Adrenal gland (tissue), 12 donors: Measurements from ENCODE around the gene TOGARAM2. TPM values are rescaled to one million over a fixed set of nuclear protein-coding genes. Genes with fewer than 3 reads are reported as not detected.

Experiments used
- DNase-seq, 7 donors: peaks; one replicate each; pipeline ENCODE4 v3.0.0-alpha.2; 2019 to 2020
- H3K27ac ChIP-seq, 5 donors: fragments of 200-600 bp; sonication (generic) in 4 of 5; 1 replicate in 3 of 5; 2 replicates in 2 of 5; pipeline versions ENCODE4 v1.5.1 to v1.8.0; 2016 to 2020; ENCODE audit warnings: mild to moderate bottlenecking in 1 of 5
- H3K27me3 ChIP-seq: fragments of 200-600 bp; 2 replicates; pipeline ENCODE4 v1.8.0; 2021
- H3K36me3 ChIP-seq, 2 donors: fragments of 200-600 bp; replicated peaks in 1 of 2; 1 replicate in 1 of 2; 2 replicates in 1 of 2; pipeline versions ENCODE4 v1.5.1 to v1.8.0; 2018 to 2022
- H3K4me1 ChIP-seq, 2 donors: fragments of 200-600 bp; replicated peaks in 1 of 2; 1 replicate in 1 of 2; 2 replicates in 1 of 2; pipeline versions ENCODE4 v1.5.1 to v1.8.0; 2018 to 2021
- H3K4me3 ChIP-seq, 4 donors: fragments of 200-600 bp; sonication (generic) in 3 of 4; one replicate each; pipeline ENCODE4 v1.5.1; 2016 to 2018
- H3K9me3 ChIP-seq, 3 donors: fragments of 200-600 bp; sonication (generic) in 1 of 3; replicated peaks in 1 of 3; 1 replicate in 2 of 3; 2 replicates in 1 of 3; pipeline versions ENCODE4 v1.5.1 to v1.8.0; 2016 to 2021
- CTCF ChIP-seq, 6 experiments: fragments of 450-650 bp in 4 of 6; fragments of 200-600 bp in 2 of 6; sonication (generic) in 1 of 6; IDR thresholded peaks; 1 replicate in 5 of 6; 2 replicates in 1 of 6; pipeline versions ENCODE4 v1.5.1 to v1.8.0; 2016 to 2021; ENCODE audit warnings: antibody characterized with exemption in 6 of 6, mild to moderate bottlenecking in 2 of 6, moderate library complexity in 1 of 6
- POLR2A ChIP-seq, 2 donors: fragments of 450-650 bp; IDR thresholded peaks; one replicate each; pipeline ENCODE4 v1.6.1; 2017; ENCODE audit warnings: antibody characterized with exemption in 2 of 2, mild to moderate bottlenecking in 2 of 2, moderate library complexity in 1 of 2
- WGBS, 4 donors: extraction: QIAGEN DNeasy Blood & Tissue Kit in 2 of 4; methylation state at CpG; one replicate each; pipeline versions ENCODE4 v1.1.5 to v1.1.7; 2013 to 2017; 5-methylcytosine and 5-hydroxymethylcytosine counted together
- intact Hi-C, 2 donors: fragments of 100-400 bp; cut with DNase I; formaldehyde crosslinking; loops; one replicate each; pipeline versions ENCODE4 v1.14.1 to v1.15.0; 2022 to 2023
- polyA plus RNA-seq, 3 donors: library from polyadenylated mRNA; stranded (reverse); fragments of 200-250 nt in 2 of 3; fragments of 350-450 nt in 1 of 3; fragmentation: Illumina TruSeq in 1 of 3; extraction: RNeasy Lipid Tissue Mini Kit (QIAGEN cat#74804) in 1 of 3; gene quantifications; one replicate each; pipeline ENCODE4 v1.2.3, GENCODE V29; 2013 to 2014
- total RNA-seq, 9 donors: library from RNA; depleted of rRNA in 4 of 9; stranded (reverse); fragments of >200 nt in 4 of 9; fragments of 120-200 nt in 1 of 9; fragmentation: NEBNext Ultra II Directional in 1 of 9; extraction: Animal tissue kit (Norgen Biotek cat#: 25700) in 1 of 9; gene quantifications; one replicate each; pipeline versions ENCODE4 v1.1.0 to v1.2.4, GENCODE V29; 2013 to 2023
- donor health status: healthy with polysubstance abuse.
- donor health status: Bipolar disorder and iron deficiency.
- donor health status: DM: yes; HTN: yes; CAD: no.
- donor health status: DM: no; HTN: no; CAD: no.
- donor health status: DM: no; HTN: no; CAD: no.
- donor health status: DM: yes; HTN: yes; CAD: no.

Gene TOGARAM2
- total and polyA plus RNA-seq, 12 donors, result under 0.01 to 26.4 (median 1.1) TPM

- H3K36me3 ChIP-seq, result no peaks in the 10 kb centered on the region
- peaks cover 7 to 9% of the 10 kb centered on the region in 2 donors for H3K4me1 ChIP-seq
- H3K9me3 ChIP-seq, result no peaks in the 10 kb centered on the region
- H3K27me3 ChIP-seq, result no peaks in the 10 kb centered on the region
- intact Hi-C loops, result no loop called here
- no peak overlapping the region for H3K27ac ChIP-seq
- no peak overlapping the region for H3K4me3 ChIP-seq
- 25 to 30% (median 29%) methylated on average over 5 to 9 of the region's 9 CpGs for WGBS, 4 donors
- DNase-seq, result peak; percentile 24 to 72 (median 53)
- TF ChIP-seq CTCF (IDR thresholded peaks at IDR 0.05) (no peak), POLR2A (IDR thresholded peaks at IDR 0.05) (no peak)
These were observed 61.5 kb downstream of the TOGARAM2 start for GRCh38 chr2:29042561-29043075.

DNA sequence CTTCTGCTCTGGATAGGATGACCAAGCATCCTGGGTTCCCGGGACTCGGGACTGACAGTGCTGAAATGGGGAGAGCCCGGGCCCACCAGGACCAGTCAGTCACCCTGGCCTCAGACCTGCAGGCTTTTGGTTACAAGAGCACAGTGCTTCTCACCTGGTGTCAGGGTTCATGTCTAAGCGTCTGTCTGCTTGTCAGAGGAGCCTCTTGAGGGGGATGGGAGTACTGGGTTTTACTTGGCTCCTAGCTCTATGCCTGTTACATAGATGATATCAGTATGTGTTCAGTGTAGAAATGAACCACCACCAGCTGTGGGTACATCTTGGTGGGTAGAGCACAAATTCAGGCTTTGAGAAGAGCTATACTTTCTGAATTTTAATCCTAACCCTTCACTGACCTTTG lies 63.4 kb downstream of the TOGARAM2 start:
- Histone ChIP-seq H3K4me1 (peaks cover 7 to 9% of the 10 kb centered on the region in 2 donors), H3K36me3 (no peaks in the 10 kb centered on the region), H3K4me3 (no peak overlapping the region), H3K27ac (no peak overlapping the region), H3K9me3 (no peaks in the 10 kb centered on the region), H3K27me3 (no peaks in the 10 kb centered on the region)
- no peak for DNase-seq
- intact Hi-C loops, result no loop called here
- TF ChIP-seq CTCF (IDR thresholded peaks at IDR 0.05) (no peak), POLR2A (IDR thresholded peaks at IDR 0.05) (no peak)
- WGBS, 4 donors, result 91 to 100% (median 96%) methylated on average over 1 to 4 of the region's 4 CpGs

DNA sequence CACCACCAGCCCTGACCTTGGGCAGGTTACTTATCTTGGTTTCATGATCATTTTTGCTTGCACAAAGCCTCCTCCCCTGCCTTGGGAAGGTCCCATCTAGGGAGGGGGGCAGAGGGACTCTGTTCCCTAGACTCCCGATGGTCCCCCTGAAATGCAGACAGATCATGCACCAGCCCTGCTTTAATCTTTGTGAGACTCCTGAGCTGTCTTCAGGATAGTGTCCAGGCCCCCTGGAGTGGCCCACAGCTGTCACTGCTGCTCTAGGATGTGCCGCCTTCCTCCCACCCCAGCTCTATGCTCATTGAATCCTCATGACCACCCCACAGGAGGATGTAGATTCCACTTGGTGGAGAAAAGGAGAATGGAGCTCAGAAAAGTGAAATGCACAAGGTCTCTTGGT lies 65.2 kb downstream of the TOGARAM2 start:
- 92 to 100% (median 94%) methylated on average over 2 of the region's 2 CpGs for WGBS, 4 donors
- intact Hi-C loops, result no loop called here
- H3K4me1 ChIP-seq, result peaks cover 7 to 9% of the 10 kb centered on the region in 2 donors
- TF ChIP-seq CTCF (IDR thresholded peaks at IDR 0.05) (no peak), POLR2A (IDR thresholded peaks at IDR 0.05) (no peak)
- no peaks in the 10 kb centered on the region for H3K27me3 ChIP-seq
- H3K36me3 ChIP-seq, result no peaks in the 10 kb centered on the region
- no peak overlapping the region for H3K27ac ChIP-seq
- no peak for DNase-seq
- no peaks in the 10 kb centered on the region for H3K9me3 ChIP-seq
- no peak overlapping the region for H3K4me3 ChIP-seq

DNA sequence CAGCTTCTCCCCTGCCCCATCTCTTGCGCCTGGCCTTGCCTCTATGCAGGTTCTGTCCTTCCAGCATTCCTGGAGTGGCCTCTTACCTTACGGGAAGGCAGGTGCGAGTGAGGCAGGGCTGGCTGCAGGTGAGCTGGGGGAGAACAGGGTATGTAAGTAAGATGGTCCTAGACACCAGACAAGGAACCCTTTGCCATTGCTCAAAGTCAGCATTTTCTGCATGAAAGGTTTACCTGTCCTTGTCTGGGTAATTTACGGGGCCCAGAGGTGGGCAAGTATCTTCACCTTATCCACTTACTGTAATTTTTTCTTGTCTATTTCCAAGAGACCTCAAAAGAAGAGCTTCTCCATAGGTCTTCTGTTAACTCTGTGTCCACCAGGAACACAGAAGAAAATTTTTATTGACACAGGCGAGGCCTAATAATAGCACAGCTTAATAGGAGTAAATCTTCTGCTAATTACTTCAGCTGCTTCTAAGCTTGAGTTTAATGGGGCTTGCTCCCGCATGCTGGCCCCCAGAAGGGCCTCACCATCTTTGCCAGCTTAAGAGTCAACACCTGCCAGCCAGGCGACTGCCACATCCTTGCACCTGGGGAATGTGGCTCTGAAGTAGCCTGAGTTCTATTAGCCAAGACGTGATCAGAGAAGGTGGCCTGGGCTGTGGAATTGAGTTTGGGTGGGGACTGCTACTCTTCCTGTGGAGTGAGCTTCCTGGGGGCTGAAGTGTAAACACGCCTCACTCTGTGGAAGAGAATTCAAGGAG lies 66.2 kb downstream of the TOGARAM2 start:
- H3K27me3 ChIP-seq, result no peaks in the 10 kb centered on the region
- H3K9me3 ChIP-seq, result no peaks in the 10 kb centered on the region
- TF ChIP-seq POLR2A (IDR thresholded peaks at IDR 0.05), result no peak
- TF ChIP-seq CTCF (IDR thresholded peaks at IDR 0.05), result no peak
- WGBS, 4 donors, result 92 to 94% (median 93%) methylated on average over 8 to 9 of the region's 9 CpGs
- intact Hi-C loops, result no loop called here
- no peak overlapping the region for H3K27ac ChIP-seq
- H3K4me1 ChIP-seq, result peaks cover 4 to 6% of the 10 kb centered on the region in 2 donors
- H3K36me3 ChIP-seq, result no peaks in the 10 kb centered on the region
- no peak for DNase-seq
- H3K4me3 ChIP-seq, result no peak overlapping the region
